Measurements from ENCODE around the gene AMPD1.

The AMPD1 gene

GRCh38 chr1:114641377-114641776 lies 54.0 kb downstream of the AMPD1 start:
- H3K27me3 ChIP-seq (ENCODE audit: insufficient read depth, insufficient read length), result no peaks in the 10 kb centered on the region
- DNase-seq (ENCODE audit: low read depth, low spot score), result no peak
- no peaks in the 10 kb centered on the region for H3K36me3 ChIP-seq (ENCODE audit: insufficient read depth, insufficient read length, low read length)
- no peak overlapping the region for H3K9ac ChIP-seq (ENCODE audit: insufficient read length, low read depth)
- no peak overlapping the region for H3K4me3 ChIP-seq (ENCODE audit: insufficient read length, low read depth)
- H3K4me1 ChIP-seq (ENCODE audit: insufficient read depth, insufficient read length), result no peaks in the 10 kb centered on the region
- H3K9me3 ChIP-seq (ENCODE audit: insufficient read depth, low read length), result no peaks in the 10 kb centered on the region
- TF ChIP-seq ZNF274 (IDR thresholded peaks at IDR 0.05; ENCODE audit: low read depth, low read length), result no peak
- TF ChIP-seq YY1 (IDR thresholded peaks at IDR 0.05; ENCODE audit: insufficient read depth, insufficient read length), result no peak
- TF ChIP-seq SUZ12 (IDR thresholded peaks at IDR 0.05; ENCODE audit: extremely low read depth, insufficient read depth, insufficient read length), result no peak

GRCh38 chr1:114638910-114639309 lies 56.4 kb downstream of the AMPD1 start:
- no peaks in the 10 kb centered on the region for H3K9me3 ChIP-seq (ENCODE audit: insufficient read depth, low read length)
- no peak overlapping the region for H3K4me3 ChIP-seq (ENCODE audit: insufficient read length, low read depth)
- no peaks in the 10 kb centered on the region for H3K27me3 ChIP-seq (ENCODE audit: insufficient read depth, insufficient read length)
- H3K9ac ChIP-seq (ENCODE audit: insufficient read length, low read depth), result no peak overlapping the region
- TF ChIP-seq ZNF274 (IDR thresholded peaks at IDR 0.05; ENCODE audit: low read depth, low read length) (no peak), SUZ12 (IDR thresholded peaks at IDR 0.05; ENCODE audit: extremely low read depth, insufficient read depth, insufficient read length) (no peak), YY1 (IDR thresholded peaks at IDR 0.05; ENCODE audit: insufficient read depth, insufficient read length) (no peak)
- no peaks in the 10 kb centered on the region for H3K4me1 ChIP-seq (ENCODE audit: insufficient read depth, insufficient read length)
- no peak for DNase-seq (ENCODE audit: low read depth, low spot score)
- no peaks in the 10 kb centered on the region for H3K36me3 ChIP-seq (ENCODE audit: insufficient read depth, insufficient read length, low read length)

- no peak for DNase-seq (ENCODE audit: low read depth, low spot score)
- Histone ChIP-seq H3K4me1 (ENCODE audit: insufficient read depth, insufficient read length) (no peaks in the 10 kb centered on the region), H3K4me3 (ENCODE audit: insufficient read length, low read depth) (no peak overlapping the region), H3K36me3 (ENCODE audit: insufficient read depth, insufficient read length, low read length) (no peaks in the 10 kb centered on the region), H3K27me3 (ENCODE audit: insufficient read depth, insufficient read length) (no peaks in the 10 kb centered on the region), H3K9me3 (ENCODE audit: insufficient read depth, low read length) (no peaks in the 10 kb centered on the region), H3K9ac (ENCODE audit: insufficient read length, low read depth) (no peak overlapping the region)
- no peak for TF ChIP-seq ZNF274 (IDR thresholded peaks at IDR 0.05; ENCODE audit: low read depth, low read length)
- no peak for TF ChIP-seq YY1 (IDR thresholded peaks at IDR 0.05; ENCODE audit: insufficient read depth, insufficient read length)
- TF ChIP-seq SUZ12 (IDR thresholded peaks at IDR 0.05; ENCODE audit: extremely low read depth, insufficient read depth, insufficient read length), result no peak
Measured at GRCh38 chr1:114632427-114632826, 62.9 kb downstream of the AMPD1 start.

- Histone ChIP-seq H3K4me3 (ENCODE audit: insufficient read length, low read depth) (no peak overlapping the region), H3K9me3 (ENCODE audit: insufficient read depth, low read length) (no peaks in the 10 kb centered on the region), H3K27me3 (ENCODE audit: insufficient read depth, insufficient read length) (no peaks in the 10 kb centered on the region), H3K4me1 (ENCODE audit: insufficient read depth, insufficient read length) (no peaks in the 10 kb centered on the region), H3K36me3 (ENCODE audit: insufficient read depth, insufficient read length, low read length) (no peaks in the 10 kb centered on the region), H3K9ac (ENCODE audit: insufficient read length, low read depth) (no peak overlapping the region)
- no peak for DNase-seq (ENCODE audit: low read depth, low spot score)
- TF ChIP-seq ZNF274 (IDR thresholded peaks at IDR 0.05; ENCODE audit: low read depth, low read length) (no peak), SUZ12 (IDR thresholded peaks at IDR 0.05; ENCODE audit: extremely low read depth, insufficient read depth, insufficient read length) (no peak), YY1 (IDR thresholded peaks at IDR 0.05; ENCODE audit: insufficient read depth, insufficient read length) (no peak)
Measured at GRCh38 chr1:114627107-114627506, 68.2 kb downstream of the AMPD1 start.

GRCh38 chr1:114623364-114623763 lies 72.0 kb downstream of the AMPD1 start:
- no peak for DNase-seq (ENCODE audit: low read depth, low spot score)
- TF ChIP-seq SUZ12 (IDR thresholded peaks at IDR 0.05; ENCODE audit: extremely low read depth, insufficient read depth, insufficient read length), result no peak
- TF ChIP-seq ZNF274 (IDR thresholded peaks at IDR 0.05; ENCODE audit: low read depth, low read length), result no peak
- TF ChIP-seq YY1 (IDR thresholded peaks at IDR 0.05; ENCODE audit: insufficient read depth, insufficient read length), result no peak
- H3K36me3 ChIP-seq (ENCODE audit: insufficient read depth, insufficient read length, low read length), result no peaks in the 10 kb centered on the region
- H3K4me1 ChIP-seq (ENCODE audit: insufficient read depth, insufficient read length), result no peaks in the 10 kb centered on the region
- no peak overlapping the region for H3K9ac ChIP-seq (ENCODE audit: insufficient read length, low read depth)
- no peak overlapping the region for H3K4me3 ChIP-seq (ENCODE audit: insufficient read length, low read depth)
- H3K9me3 ChIP-seq (ENCODE audit: insufficient read depth, low read length), result no peaks in the 10 kb centered on the region
- no peaks in the 10 kb centered on the region for H3K27me3 ChIP-seq (ENCODE audit: insufficient read depth, insufficient read length)

Measured in NT2/D1 (cell line).